ENCODE data around the gene CDC42EP4.

- TF ChIP-seq, protein P1, sequence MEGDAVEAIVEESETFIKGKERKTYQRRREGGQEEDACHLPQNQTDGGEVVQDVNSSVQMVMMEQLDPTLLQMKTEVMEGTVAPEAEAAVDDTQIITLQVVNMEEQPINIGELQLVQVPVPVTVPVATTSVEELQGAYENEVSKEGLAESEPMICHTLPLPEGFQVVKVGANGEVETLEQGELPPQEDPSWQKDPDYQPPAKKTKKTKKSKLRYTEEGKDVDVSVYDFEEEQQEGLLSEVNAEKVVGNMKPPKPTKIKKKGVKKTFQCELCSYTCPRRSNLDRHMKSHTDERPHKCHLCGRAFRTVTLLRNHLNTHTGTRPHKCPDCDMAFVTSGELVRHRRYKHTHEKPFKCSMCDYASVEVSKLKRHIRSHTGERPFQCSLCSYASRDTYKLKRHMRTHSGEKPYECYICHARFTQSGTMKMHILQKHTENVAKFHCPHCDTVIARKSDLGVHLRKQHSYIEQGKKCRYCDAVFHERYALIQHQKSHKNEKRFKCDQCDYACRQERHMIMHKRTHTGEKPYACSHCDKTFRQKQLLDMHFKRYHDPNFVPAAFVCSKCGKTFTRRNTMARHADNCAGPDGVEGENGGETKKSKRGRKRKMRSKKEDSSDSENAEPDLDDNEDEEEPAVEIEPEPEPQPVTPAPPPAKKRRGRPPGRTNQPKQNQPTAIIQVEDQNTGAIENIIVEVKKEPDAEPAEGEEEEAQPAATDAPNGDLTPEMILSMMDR (IDR thresholded peaks at IDR 0.05; ENCODE audit: poor library complexity) = no peak
- TF ChIP-seq EZH2 (IDR thresholded peaks at IDR 0.05; ENCODE audit: borderline replicate concordance) (no peak), EZH2phosphoT487 (IDR thresholded peaks at IDR 0.05; ENCODE audit: low read depth, severe bottlenecking, unreplicated experiment) (no peak)
Observed at GRCh38 chr17:73301369-73301768, 10.4 kb downstream of the CDC42EP4 start.
